Measurements from ENCODE around the gene GTSE1. TPM values are rescaled to one million over a fixed set of nuclear protein-coding genes. Genes with fewer than 3 reads are reported as not detected.

GTSE1 gene
- polyA plus RNA-seq, 4 donors, result 10.5 to 21.1 (median 19.1) TPM

DNA sequence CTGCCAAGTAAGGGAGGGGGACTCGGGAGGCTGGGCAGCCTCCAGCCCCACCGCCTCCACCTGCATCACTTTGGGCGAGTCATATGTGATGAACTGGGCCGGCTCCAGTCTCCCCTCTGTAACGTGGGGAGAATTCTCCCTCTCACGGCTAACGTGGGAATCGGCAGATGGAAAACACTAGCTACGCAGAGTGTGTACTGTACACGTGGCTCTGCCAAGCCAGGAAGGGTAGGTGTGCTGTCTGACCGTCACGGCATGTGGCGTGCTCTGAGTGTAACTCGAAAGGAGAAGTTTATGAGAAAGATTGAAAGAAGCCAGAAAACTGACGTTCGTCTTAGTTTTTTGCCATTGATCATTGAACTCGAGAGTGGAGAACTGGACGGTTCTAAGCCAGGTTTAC lies 52.6 kb downstream of the GTSE1 start:
- DNase-seq (ENCODE audit: low read depth in 4 of 4, low spot score in 2 of 4), result no peak

- DNase-seq (ENCODE audit: low read depth in 4 of 4, low spot score in 2 of 4), result no peak
Observed at GRCh38 chr22:46349681-46350080, 53.0 kb downstream of the GTSE1 start.

DNA sequence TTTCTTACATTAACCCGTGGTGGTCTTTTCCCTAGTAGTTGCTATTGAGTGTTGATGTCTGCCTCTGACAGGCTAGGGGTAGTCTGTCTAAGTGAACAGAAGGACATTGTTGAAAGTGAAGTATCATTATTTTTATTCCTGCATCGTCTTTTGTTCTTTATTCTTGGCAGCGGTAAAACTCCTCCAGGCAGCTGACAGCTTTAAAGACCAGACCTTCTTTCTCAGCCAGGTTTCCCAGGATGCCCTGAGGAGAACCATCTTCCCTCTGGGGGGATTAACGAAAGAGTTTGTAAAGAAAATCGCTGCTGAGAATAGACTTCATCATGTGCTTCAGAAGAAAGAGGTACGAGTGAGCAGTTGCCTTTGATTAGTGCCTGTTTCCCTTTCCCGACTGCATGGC lies 53.5 kb downstream of the GTSE1 start:
- no peak for DNase-seq (ENCODE audit: low read depth in 4 of 4, low spot score in 2 of 4)

GRCh38 chr22:46350646-46351045 lies 54.0 kb downstream of the GTSE1 start:
- no peak for DNase-seq (ENCODE audit: low read depth in 4 of 4, low spot score in 2 of 4)

GRCh38 chr22:46351131-46351735 lies 54.6 kb downstream of the GTSE1 start:
- DNase-seq (ENCODE audit: low read depth in 4 of 4, low spot score in 2 of 4), result no peak

DNA sequence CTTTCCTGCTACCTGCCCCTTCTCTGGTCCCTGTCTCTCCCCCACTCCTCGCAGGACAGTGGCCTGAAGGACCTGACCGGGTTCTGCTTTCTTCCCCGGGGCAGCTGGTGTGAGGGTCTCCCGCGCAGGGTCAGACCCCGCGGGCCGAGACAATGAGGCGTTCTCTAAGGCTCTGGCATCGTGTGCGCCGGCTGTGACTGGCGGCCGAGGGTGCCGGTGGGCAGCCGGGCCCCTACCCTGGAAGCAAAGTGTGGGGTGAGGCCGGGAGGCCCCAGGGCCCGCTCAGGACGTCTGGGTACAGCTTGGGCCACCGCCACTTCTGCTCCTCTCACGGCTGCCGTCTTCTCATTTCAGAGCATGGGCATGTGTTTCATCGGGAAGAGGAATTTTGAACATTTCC lies 55.1 kb downstream of the GTSE1 start:
- no peak for DNase-seq (ENCODE audit: low read depth in 4 of 4, low spot score in 2 of 4)

GRCh38 chr22:46352276-46352675 lies 55.6 kb downstream of the GTSE1 start:
- DNase-seq (ENCODE audit: low read depth in 4 of 4, low spot score in 2 of 4), result no peak

DNA sequence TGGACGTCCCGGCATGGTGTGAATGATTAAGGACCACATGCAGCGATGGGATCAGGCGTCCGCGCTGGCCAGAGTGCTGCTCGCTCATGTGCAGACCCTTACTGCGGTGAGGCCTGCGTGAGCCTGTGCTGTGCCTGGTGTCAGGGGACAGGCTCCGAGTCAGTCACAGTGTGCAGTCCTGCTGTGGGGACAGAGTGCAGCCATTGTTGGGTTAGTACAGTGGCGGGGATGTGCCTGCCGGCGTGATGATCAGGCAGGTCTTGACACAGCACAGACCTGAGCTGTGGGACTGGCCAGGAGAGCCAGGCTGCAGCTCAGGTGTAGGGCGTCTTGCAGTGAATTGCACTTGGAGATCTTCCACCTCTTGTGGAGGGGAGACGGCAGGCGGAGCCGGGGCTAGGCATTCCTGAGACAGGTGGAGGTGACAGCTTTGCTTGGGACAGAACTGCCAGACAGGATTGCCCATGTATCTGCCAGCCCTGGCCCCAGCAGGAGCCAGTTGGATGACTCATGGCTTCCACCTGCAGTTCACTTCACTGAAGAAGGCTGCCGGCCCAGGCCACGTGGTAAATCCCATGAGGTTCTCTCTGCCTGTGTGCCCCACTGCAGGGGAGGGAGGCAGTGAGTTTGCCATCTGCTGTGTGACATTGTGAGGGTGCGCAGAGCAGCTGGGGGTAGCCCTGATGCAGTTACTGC lies 56.2 kb downstream of the GTSE1 start:
- DNase-seq (ENCODE audit: low read depth in 4 of 4, low spot score in 2 of 4), result no peak

- no peak for DNase-seq (ENCODE audit: low read depth in 4 of 4, low spot score in 2 of 4)
Observed at GRCh38 chr22:46353483-46354105, 56.9 kb downstream of the GTSE1 start.

DNA sequence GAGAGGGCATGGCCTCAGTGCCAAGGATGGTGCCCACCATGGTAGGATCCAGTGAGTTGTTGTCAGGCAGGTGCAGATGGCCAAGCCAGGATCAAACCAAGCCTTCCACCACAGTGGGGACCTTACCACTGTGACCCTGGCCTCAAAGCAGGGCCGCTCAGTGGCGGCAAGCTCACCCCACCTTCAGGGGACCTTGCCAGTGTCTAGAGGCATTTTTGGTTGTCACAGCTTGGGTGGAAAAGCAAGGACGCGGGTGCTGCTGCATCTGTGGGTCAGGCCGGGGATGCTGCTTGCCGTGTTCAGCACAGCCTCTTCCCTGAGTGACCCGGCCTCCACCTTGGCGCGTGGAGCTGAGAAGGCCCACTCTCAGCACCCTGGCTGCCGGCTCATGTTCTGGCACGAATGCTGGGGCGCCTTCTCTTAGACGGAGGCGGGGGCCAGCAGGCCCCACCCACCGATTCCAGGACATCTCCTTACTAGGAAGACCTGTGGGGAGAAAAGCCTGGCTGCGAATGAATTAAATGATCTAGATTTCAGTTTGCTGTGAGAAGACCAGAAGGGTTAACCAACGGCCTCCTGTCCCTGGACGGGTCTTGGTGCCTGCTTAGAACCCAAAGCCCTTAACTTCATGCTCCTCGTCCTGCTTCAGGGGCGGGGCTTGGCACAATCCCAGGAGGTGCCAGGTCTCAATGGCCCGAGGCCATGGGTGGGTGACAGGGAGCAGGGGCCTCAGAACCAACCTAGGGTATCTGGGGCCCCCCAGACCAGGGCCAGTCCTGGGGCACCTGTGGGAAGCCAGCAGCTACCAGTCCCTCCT lies 57.7 kb downstream of the GTSE1 start:
- DNase-seq (ENCODE audit: low read depth in 4 of 4, low spot score in 2 of 4), result no peak

GRCh38 chr22:46354993-46355305 lies 58.3 kb downstream of the GTSE1 start:
- no peak for DNase-seq (ENCODE audit: low read depth in 4 of 4, low spot score in 2 of 4)

DNA sequence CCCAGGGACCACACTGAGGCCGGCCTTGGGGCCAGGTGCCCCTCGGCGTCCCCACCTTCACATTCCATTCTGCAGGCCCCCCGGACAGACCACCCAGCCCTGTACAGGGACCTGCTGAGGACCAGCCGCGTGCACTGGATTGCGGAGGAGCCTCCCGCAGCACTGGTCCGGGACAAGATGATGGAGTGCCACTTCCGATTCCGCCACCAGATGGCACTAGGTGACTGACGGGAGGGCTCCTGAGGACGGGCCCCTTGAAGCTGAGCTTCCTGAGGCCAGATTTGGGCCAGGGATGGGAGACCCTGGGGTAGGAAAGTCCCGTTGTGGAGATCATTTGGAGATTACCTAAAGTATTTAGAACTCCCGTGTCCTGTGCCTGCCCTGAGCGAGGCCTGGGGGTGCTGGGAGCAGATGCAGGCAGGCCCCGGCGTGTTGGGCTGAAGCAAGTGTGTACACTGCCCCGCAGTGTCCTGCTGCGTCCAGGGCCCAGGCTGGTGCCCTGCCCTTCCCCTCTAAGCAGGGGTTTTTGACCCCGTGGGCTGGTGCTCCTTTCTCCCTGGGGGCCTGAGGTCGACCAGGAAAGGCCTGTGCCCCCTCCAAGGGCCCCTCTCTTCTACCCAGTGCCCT lies 58.8 kb downstream of the GTSE1 start:
- DNase-seq (ENCODE audit: low read depth in 4 of 4, low spot score in 2 of 4), result no peak

DNA sequence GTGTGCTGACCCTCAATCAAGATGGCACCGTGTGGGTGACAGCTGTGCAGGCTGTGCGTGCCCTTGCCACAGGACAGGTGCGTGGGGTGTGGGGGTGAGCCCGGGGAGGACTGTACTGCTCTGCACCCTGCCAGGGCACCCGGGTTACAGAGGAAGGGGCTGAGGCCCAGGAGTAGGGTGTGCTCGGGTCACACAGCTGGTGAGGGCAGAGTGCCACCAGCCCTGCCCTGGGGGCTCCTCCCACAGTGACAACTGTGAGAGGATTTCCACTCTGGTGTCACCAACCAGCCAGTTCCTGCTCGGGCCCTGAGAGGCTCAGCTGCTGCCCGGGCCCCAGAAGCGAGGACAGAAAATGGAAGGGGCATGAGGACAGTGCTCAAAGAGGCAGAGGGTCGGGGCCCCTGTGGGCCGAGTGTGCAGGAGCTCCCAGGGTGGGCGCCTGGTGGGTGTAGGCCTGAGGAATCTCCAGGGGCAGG lies 59.4 kb downstream of the GTSE1 start:
- DNase-seq (ENCODE audit: low read depth in 4 of 4, low spot score in 2 of 4), result no peak

DNA sequence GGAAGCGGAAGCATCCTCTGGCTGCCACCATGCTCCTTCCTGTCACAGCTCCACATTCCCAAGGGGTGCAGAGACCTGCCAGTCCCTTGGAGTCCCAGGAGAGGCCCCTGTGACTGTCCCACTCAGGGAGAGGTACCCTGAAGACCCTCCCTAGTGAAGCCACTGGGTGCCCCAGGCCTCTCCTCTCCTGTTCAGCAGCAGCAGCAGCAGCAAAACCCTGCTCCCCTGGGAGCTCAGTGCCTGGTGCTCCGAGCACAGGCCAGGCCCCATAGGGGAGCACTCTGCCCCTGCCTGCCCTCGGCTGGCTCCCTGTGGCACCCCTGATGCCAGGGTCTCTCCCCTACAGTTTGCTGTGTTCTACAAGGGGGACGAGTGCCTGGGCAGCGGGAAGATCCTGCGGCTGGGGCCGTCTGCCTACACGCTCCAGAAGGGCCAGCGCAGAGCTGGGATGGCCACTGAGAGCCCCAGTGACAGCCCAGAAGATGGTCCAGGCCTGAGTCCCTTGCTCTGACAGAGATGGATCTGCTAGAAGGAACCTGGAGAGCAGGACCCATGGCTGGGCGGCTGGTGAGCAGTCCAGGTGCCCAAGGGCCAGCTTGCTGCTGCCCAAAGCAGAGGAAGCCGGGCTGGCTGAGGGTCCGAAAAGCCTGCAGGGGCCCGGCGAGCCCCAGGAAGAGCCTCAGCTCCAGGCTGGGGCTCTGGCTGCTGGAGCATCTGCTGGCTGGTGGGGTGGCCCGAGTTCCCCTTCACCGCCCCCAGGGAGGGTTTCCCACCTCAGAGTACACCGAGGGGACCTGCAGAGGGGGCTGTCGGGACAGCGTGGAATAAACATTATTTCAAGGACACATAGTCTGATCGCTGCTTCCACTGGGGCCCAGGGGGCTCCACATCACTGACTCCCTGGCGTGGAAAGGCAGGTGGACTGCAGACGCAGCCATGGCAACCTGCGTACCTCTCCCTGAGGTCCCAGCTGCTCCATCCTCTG lies 60.1 kb downstream of the GTSE1 start:
- DNase-seq (ENCODE audit: low read depth in 4 of 4, low spot score in 2 of 4), result no peak

- no peak for DNase-seq (ENCODE audit: low read depth in 4 of 4, low spot score in 2 of 4)
Observed at GRCh38 chr22:46357711-46358520, 61.2 kb downstream of the GTSE1 start.

GRCh38 chr22:46358766-46359165 lies 62.1 kb downstream of the GTSE1 start:
- no peak for DNase-seq (ENCODE audit: low read depth in 4 of 4, low spot score in 2 of 4)

GRCh38 chr22:46359362-46359761 lies 62.7 kb downstream of the GTSE1 start:
- no peak for DNase-seq (ENCODE audit: low read depth in 4 of 4, low spot score in 2 of 4)

GRCh38 chr22:46360097-46360496 lies 63.4 kb downstream of the GTSE1 start:
- DNase-seq (ENCODE audit: low read depth in 4 of 4, low spot score in 2 of 4), result no peak

DNA sequence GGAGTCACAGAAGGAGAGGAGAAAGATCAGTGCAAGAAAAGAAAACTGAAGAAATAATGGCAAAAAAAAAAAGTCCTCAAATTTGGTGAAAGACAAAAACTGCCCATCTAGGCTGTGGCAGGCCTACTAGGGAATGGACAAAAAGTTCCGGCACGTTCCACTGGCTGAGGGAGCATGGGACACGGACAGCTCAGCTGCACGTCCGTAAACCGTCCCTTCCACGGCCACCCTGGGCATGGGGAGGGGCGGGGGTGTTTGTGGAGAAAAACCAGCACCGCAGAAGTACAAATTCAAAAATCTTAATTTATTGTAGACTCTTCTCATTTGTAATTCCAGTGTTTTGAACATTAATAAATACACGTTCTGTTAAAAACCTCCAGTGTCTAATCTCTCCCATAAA lies 64.2 kb downstream of the GTSE1 start:
- DNase-seq (ENCODE audit: low read depth in 4 of 4, low spot score in 2 of 4), result no peak

Measured in left renal cortex interstitium (tissue), 4 donors.